Measurements from ENCODE around the gene CEP41. TPM values are rescaled to one million over a fixed set of nuclear protein-coding genes. Genes with fewer than 3 reads are reported as not detected.
A peak's percentile ranks its signal among the peaks of the same experiment; 100 is the strongest.

CEP41 gene
- total and polyA plus RNA-seq, 7 donors, result 1.2 to 11.9 (median 7.2) TPM

DNA sequence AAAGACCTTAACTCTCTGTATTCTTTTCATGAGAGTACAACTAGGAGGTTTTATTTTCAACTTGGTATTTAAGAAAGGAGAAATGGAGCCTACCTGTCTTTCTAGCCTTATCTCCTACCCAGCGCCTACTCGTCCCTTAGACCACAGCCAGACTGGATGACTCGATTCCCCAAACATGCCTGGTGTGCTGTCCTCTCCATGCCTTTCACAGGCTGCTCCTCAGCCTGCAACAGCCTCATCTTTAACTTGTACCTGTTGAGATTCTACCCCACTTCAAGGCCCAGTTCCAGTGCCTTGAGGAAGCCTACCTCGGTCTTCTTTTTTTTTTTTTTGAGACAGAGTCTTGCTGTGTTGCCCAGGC lies 31.1 kb downstream of the CEP41 start:
- Histone ChIP-seq H3K36me3 (no peaks in the 10 kb centered on the region), H3K9me3 (no peaks in the 10 kb centered on the region), H3K4me1 (peaks cover 0 to 14% (median 10%) of the 10 kb centered on the region in 4 donors), H3K27ac (peak overlapping the region in 2 of 4 donors; percentile 13 to 31), H3K4me3 (no peak overlapping the region), H3K27me3 (no peaks in the 10 kb centered on the region)
- WGBS, 2 donors, result 89 to 95% methylated on average over 4 of the region's 4 CpGs
- intact Hi-C loops (cut with DNase I), result no loop called here
- TF ChIP-seq POLR2AphosphoS5 (IDR thresholded peaks at IDR 0.05) (no peak), POLR2A (IDR thresholded peaks at IDR 0.05) (no peak), EP300 (IDR thresholded peaks at IDR 0.05) (no peak)
- TF ChIP-seq, protein P1, sequence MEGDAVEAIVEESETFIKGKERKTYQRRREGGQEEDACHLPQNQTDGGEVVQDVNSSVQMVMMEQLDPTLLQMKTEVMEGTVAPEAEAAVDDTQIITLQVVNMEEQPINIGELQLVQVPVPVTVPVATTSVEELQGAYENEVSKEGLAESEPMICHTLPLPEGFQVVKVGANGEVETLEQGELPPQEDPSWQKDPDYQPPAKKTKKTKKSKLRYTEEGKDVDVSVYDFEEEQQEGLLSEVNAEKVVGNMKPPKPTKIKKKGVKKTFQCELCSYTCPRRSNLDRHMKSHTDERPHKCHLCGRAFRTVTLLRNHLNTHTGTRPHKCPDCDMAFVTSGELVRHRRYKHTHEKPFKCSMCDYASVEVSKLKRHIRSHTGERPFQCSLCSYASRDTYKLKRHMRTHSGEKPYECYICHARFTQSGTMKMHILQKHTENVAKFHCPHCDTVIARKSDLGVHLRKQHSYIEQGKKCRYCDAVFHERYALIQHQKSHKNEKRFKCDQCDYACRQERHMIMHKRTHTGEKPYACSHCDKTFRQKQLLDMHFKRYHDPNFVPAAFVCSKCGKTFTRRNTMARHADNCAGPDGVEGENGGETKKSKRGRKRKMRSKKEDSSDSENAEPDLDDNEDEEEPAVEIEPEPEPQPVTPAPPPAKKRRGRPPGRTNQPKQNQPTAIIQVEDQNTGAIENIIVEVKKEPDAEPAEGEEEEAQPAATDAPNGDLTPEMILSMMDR (IDR thresholded peaks at IDR 0.05), result no peak
- DNase-seq, result no peak

DNA sequence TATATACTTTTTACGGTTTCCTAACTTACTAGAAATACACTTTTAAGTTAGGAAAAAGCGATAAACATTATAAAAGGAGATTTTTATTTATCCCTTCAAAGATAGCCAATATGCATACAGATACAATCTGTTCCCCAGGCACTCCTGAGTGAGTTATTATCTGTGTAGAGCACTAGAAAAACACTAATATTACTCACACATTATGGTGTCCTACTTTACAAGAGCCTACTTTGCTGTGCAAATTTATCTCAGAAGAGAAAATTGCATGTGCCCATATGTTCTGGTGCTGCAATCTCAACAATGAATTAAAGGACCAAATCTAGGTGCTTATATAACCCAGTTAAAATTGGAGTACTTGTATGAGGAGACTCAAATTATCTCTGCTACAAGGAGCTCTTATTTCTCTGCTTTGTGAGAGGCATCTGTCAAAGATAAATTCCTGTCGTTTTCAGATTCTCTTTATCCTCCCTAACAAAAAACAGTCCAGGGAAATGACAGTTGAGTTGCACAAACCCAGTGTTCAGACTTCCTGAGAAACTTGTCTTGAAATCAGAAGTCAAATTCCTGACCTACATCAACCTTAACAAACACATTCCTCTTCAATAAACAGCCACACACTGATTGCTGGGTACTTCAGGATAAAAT lies 31.6 kb downstream of the CEP41 start:
- whole genome bisulfite sequencing, 2 donors, result 71 to 78% methylated on average over 3 of the region's 3 CpGs
- H3K4me1 ChIP-seq, result peaks cover 0 to 14% (median 10%) of the 10 kb centered on the region in 4 donors
- intact Hi-C loops (cut with DNase I), result no loop called here

DNA sequence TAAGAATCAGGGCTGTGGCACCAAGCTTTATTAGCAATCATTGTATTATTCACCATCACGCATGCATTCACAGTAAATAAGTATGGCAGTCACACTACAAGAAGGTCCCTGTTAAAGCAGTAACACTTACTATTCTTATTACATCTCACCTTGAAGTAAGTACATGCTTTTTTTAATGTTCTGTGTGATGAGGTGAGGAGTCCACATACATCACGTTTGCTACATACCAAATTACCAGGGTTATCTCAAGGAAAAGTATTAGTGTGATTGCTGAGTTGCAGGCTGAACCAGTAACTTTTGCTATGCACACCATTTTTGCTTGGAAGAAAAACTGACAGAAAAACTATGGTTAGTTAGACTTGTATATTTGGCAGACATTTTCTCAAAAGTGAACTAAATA lies 35.8 kb downstream of the CEP41 start:
- Histone ChIP-seq H3K36me3 (peaks cover 0 to 16% (median 3%) of the 10 kb centered on the region in 4 donors), H3K4me3 (no peak overlapping the region), H3K27me3 (no peaks in the 10 kb centered on the region), H3K4me1 (peaks cover 0 to 20% (median 10%) of the 10 kb centered on the region in 4 donors), H3K27ac (no peak overlapping the region), H3K9me3 (no peaks in the 10 kb centered on the region)
- no peak for TF ChIP-seq POLR2A (IDR thresholded peaks at IDR 0.05)
- TF ChIP-seq, protein P1 (IDR thresholded peaks at IDR 0.05), result no peak
- DNase-seq, result no peak
- intact Hi-C loops (cut with DNase I), result no loop called here
- 87 to 88% methylated on average over 2 of the region's 2 CpGs for WGBS, 2 donors

More for the DNA sequence above, 31.6 kb downstream of the CEP41 start:
- Histone ChIP-seq H3K9me3 (no peaks in the 10 kb centered on the region), H3K27me3 (no peaks in the 10 kb centered on the region), H3K36me3 (no peaks in the 10 kb centered on the region), H3K27ac (peak overlapping the region in 2 of 4 donors; percentile 13 to 31), H3K4me3 (no peak overlapping the region)
- DNase-seq, result no peak
- TF ChIP-seq EP300 (IDR thresholded peaks at IDR 0.05) (no peak), POLR2AphosphoS5 (IDR thresholded peaks at IDR 0.05) (no peak), POLR2A (IDR thresholded peaks at IDR 0.05) (no peak)
- TF ChIP-seq, protein P1 (IDR thresholded peaks at IDR 0.05), result no peak

DNA sequence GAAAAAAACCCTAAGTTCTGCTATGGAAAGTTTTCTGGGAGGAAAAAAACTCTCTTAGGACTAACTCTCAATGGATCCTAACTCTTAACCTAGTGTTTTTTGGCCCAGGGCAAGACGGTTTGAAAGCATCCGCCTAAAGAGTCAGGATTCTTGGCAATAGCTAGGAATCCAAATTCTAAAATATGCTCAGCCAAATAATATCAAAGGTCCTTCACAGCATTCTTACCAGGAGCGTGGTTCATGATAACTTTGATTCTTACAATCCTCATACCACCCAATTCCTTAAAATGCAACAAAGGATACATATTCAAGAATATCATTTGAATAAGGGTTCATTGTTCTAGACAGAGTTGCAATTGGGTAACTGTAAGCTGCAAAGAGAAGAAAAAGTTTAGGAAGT lies 39.2 kb downstream of the CEP41 start:
- TF ChIP-seq POLR2AphosphoS5 (IDR thresholded peaks at IDR 0.05) (no peak), EP300 (IDR thresholded peaks at IDR 0.05) (no peak), POLR2A (IDR thresholded peaks at IDR 0.05) (no peak)
- TF ChIP-seq, protein P1 (IDR thresholded peaks at IDR 0.05), result no peak
- WGBS, 2 donors, result 89 to 96% methylated on average over 3 of the region's 3 CpGs
- no peak overlapping the region for H3K4me3 ChIP-seq
- H3K27ac ChIP-seq, result no peak overlapping the region
- intact Hi-C loops (cut with DNase I), result no loop called here
- H3K36me3 ChIP-seq, result peaks cover 0 to 16% (median 3%) of the 10 kb centered on the region in 4 donors
- peaks cover 0 to 27% (median 14%) of the 10 kb centered on the region in 4 donors for H3K4me1 ChIP-seq
- no peaks in the 10 kb centered on the region for H3K9me3 ChIP-seq
- no peaks in the 10 kb centered on the region for H3K27me3 ChIP-seq
- DNase-seq, result no peak

DNA sequence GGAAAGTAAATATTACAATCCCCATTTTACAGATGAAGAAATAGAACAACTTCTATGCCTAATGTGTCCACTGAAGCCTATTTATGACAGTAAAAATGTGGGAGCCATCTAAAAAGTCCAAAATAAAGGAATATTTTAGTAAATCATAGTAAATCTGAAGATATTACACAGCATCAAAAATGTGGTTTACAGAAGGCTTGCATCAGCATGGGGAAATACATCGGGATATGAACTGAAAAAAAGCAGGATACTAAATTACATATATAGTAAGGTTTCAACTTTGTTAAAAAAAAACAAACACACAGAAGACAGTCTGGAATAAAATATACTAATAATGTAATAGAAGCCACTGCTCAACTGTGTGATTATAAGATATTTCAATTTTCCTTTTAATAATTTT lies 39.7 kb downstream of the CEP41 start:
- no peak for DNase-seq
- intact Hi-C loops (cut with DNase I), result no loop called here
- Histone ChIP-seq H3K27ac (no peak overlapping the region), H3K27me3 (no peaks in the 10 kb centered on the region), H3K4me3 (no peak overlapping the region), H3K36me3 (peaks cover 0 to 16% (median 3%) of the 10 kb centered on the region in 4 donors), H3K9me3 (no peaks in the 10 kb centered on the region), H3K4me1 (peaks cover 0 to 32% (median 19%) of the 10 kb centered on the region in 4 donors)
- TF ChIP-seq, protein P1 (IDR thresholded peaks at IDR 0.05), result no peak
- TF ChIP-seq POLR2A (IDR thresholded peaks at IDR 0.05) (no peak), POLR2AphosphoS5 (IDR thresholded peaks at IDR 0.05) (no peak), EP300 (IDR thresholded peaks at IDR 0.05) (no peak)
- WGBS, 2 donors, result 93 to 97% methylated on average over 1 of the region's 1 CpG

Data from sigmoid colon (tissue), 7 donors.